GM06990 (cell line): ENCODE measurements around the gene TRHDE.

Experiments
- DNase-seq: peaks from one replicate; pipeline ENCODE4 v3.0.0-alpha.2; 2011; ENCODE audit not compliant: insufficient read length; ENCODE audit errors: extremely low read depth
- H3K27me3 ChIP-seq: replicated peaks from 2 replicates; pipeline ENCODE4 v1.6.0; 2011; ENCODE audit warnings: low read length; ENCODE audit not compliant: control insufficient read depth, insufficient read depth
- H3K36me3 ChIP-seq: 2 replicates; pipeline ENCODE4 v1.5.1; 2011; ENCODE audit warnings: low read length; ENCODE audit not compliant: control insufficient read depth, insufficient read depth
- H3K4me3 ChIP-seq: replicated peaks from 2 replicates; pipeline ENCODE4 v1.5.1; 2011; ENCODE audit warnings: low read depth, mild to moderate bottlenecking, control low read depth, low read length
- TF ChIP-seq, protein P1 (sequence below): IDR thresholded peaks from 2 replicates; pipeline ENCODE4 v1.5.1; 2011; ENCODE audit warnings: low read length, control low read depth, mild to moderate bottlenecking, inconsistent platforms; ENCODE audit not compliant: insufficient read depth, poor library complexity, severe bottlenecking

Gene TRHDE

DNA sequence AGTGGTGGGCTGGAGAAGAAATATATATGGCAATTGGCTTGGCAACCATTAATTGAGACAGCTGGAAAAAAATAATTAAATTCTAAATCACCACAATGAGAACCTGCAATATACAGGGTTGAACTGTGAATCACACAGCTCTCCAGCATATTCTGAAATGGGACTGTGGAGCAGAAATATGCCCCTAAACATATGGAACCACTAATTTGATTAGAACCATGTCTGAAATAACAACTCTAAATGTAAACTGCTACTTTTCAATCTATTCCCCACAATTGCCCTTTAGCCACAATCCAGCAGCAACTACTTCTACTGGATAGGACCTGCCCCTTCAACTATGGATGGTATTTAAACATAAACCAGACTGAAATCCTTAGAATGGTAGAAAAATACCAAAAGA is 330.4 kb downstream of the TRHDE start:
- H3K27me3 ChIP-seq: no peaks in the 10 kb centered on the region
- no peak overlapping the region for H3K4me3 ChIP-seq
- H3K36me3 ChIP-seq: no peaks in the 10 kb centered on the region
- TF ChIP-seq, protein P1, sequence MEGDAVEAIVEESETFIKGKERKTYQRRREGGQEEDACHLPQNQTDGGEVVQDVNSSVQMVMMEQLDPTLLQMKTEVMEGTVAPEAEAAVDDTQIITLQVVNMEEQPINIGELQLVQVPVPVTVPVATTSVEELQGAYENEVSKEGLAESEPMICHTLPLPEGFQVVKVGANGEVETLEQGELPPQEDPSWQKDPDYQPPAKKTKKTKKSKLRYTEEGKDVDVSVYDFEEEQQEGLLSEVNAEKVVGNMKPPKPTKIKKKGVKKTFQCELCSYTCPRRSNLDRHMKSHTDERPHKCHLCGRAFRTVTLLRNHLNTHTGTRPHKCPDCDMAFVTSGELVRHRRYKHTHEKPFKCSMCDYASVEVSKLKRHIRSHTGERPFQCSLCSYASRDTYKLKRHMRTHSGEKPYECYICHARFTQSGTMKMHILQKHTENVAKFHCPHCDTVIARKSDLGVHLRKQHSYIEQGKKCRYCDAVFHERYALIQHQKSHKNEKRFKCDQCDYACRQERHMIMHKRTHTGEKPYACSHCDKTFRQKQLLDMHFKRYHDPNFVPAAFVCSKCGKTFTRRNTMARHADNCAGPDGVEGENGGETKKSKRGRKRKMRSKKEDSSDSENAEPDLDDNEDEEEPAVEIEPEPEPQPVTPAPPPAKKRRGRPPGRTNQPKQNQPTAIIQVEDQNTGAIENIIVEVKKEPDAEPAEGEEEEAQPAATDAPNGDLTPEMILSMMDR: no peak
- DNase-seq: no peak

DNA sequence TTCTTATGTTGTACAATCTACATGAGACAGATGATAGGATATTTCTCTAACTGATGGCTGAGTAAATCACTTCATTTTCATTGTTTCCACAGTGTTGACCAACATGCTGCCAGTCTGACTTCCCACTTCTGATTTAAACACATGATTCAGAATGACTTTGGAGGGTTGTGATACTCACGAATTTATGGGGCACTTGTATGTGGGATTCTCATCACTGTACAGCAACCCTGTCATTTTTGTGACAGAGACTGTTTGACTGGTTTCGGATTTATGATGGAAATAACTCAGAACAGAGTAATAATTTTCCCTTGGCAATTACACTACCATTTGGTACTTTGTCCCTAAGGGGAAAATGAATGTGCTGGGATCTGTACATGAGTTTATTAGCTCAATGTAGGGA is 333.8 kb downstream of the TRHDE start:
- no peaks in the 10 kb centered on the region for H3K36me3 ChIP-seq

DNA sequence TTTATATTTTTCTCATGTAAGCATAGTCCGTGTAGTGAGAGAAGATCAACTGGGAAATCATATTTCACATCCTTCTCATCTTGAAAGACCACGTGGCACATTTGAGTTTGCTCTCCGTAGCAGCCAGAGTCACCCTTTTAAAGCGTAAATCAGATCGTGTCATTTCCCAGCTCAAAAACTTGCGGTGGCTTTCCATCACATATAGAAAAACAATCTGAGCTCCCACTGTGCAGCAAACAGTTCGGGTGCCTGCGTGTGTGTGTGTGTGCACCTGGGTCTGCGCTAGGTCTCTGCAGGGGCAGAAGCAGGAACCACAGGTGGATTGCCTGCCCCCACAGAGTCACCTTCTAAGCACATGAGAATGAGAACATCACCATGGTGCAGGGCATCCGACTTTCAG is 338.2 kb downstream of the TRHDE start:
- no peak for DNase-seq
- Histone ChIP-seq H3K4me3 (no peak overlapping the region), H3K27me3 (no peaks in the 10 kb centered on the region), H3K36me3 (no peaks in the 10 kb centered on the region)
- TF ChIP-seq, protein P1: no peak

More for the DNA sequence above, 333.8 kb downstream of the TRHDE start:
- no peaks in the 10 kb centered on the region for H3K27me3 ChIP-seq
- TF ChIP-seq, protein P1: no peak
- no peak overlapping the region for H3K4me3 ChIP-seq
- DNase-seq: no peak

DNA sequence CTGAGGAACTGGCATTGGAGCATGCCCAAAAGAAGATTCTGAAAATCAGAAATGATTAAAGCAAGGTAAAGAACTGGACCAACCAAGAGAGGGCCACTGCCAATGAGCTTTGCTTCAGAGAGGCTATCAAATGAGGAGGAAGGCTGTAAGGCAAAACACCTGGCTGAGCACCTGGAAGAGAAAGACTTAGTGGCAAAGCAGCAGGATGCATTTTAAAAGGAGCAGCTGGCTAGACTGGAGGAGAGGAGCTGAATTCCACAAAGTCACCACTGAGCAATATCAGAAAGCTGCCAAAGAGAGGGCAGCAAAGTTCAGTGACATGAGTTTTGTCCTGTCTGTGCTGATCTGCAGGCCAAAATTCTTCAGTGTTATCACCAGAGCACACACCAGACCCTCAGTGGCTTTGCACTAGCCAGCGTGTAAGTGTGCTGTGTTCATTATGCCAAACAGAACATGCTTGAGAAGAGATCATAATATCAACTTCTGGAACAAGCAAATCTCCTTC is 338.7 kb downstream of the TRHDE start:
- TF ChIP-seq, protein P1: no peak
- Histone ChIP-seq H3K27me3 (no peaks in the 10 kb centered on the region), H3K36me3 (no peaks in the 10 kb centered on the region), H3K4me3 (no peak overlapping the region)
- no peak for DNase-seq

DNA sequence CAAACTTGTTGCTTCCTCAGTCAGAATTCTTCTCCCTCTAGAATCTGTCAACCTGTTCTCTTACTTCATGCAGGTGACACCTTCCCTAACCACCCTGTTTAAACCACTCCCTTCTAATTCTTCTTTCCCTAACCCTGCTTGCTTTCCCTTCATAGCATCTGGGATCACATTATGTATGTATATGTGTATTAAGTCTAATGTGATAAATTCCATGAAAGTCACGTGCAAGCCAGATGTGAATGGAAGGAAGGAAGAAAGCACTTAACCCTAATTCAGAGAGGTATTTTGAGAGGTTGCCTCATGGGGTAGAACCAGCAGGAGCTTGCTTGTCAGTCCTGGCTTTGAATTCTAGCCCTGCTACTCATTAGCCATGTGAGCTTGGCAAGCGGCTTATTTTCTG is 340.0 kb downstream of the TRHDE start:
- no peak overlapping the region for H3K4me3 ChIP-seq
- TF ChIP-seq, protein P1: no peak
- H3K27me3 ChIP-seq: no peaks in the 10 kb centered on the region
- H3K36me3 ChIP-seq: no peaks in the 10 kb centered on the region
- no peak for DNase-seq

DNA sequence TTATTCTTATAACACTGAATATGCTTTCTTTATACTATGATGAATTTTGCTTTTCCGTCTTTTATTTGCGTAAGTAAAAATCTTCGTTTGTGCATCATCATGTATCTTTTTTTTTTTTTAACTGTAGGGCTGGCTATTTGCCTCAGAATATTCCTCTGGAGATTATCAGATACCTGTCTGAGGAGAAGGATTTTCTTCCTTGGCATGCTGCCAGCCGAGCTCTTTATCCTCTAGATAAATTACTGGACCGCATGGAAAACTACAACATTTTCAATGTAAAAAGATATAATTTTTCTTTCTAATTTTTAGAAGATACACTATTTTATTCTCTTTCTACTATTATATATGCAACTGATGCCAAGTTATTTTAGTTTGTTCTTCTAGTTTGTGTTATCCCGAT is 346.6 kb downstream of the TRHDE start:
- TF ChIP-seq, protein P1: no peak
- no peaks in the 10 kb centered on the region for H3K27me3 ChIP-seq
- no peak overlapping the region for H3K4me3 ChIP-seq
- no peaks in the 10 kb centered on the region for H3K36me3 ChIP-seq
- DNase-seq: no peak
